Hypothalamus (tissue), 51 donors: Measurements from ENCODE around the gene ELOVL1.

ENCODE experiments used
- DNase-seq, 51 donors: peaks; one replicate each; lab custom pipeline; 2025; lab: John Stamatoyannopoulos, UW

ELOVL1 gene

GRCh38 chr1:43358746-43359693 is 8.8 kb downstream of the ELOVL1 start, which contains the start of gene CDC20:
Gene CDC20 (plus strand): TSS chr1:43358981. CDS start chr1:43359216, 235 bp downstream.
- DNase-seq, result peak; percentile 50 to 99 (median 93)

- DNase-seq, result peak in 4 of 51 donors; percentile 29 to 74 (median 54)
Measured at GRCh38 chr1:43358121-43358745, 9.6 kb downstream of the ELOVL1 start.

DNA sequence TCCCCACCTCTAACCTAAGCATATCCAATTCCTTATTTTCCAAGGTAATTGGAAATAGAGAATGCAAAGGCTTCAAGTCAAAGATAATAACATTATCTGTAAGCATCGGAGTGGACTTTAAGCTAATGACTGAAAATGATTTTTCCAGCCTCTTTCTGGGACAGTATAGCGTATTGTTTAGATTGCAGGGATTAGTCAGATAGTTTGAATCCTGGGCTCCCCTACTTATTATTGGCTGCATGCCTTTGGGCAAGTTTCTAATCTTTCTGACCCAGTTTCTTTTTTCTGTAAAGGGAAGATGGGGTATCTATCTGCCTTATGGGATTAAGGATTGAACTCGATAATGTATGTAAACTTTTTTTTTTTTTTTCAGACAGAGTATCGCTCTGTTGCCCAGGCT is 10.6 kb downstream of the ELOVL1 start:
- DNase-seq, result no peak

DNA sequence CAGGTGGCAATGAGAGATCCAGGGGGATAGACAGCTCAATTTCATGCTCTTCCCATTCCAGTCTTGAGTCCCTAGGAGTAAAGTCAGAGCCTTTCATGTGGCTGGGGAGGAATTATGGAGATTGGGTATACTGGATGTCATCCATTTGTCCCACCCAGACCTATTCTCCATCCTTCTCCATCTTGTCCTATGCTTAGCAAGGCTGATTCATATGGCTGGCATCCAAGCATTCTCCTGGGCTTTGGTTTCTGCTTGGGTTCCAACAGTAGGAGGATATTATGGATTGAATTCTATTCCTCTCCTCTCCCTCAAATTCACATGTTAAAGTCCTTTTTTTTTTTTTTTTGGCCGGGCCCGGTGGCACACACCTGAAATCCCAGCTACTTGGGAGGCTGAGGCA is 12.9 kb downstream of the ELOVL1 start:
- DNase-seq, result no peak

DNA sequence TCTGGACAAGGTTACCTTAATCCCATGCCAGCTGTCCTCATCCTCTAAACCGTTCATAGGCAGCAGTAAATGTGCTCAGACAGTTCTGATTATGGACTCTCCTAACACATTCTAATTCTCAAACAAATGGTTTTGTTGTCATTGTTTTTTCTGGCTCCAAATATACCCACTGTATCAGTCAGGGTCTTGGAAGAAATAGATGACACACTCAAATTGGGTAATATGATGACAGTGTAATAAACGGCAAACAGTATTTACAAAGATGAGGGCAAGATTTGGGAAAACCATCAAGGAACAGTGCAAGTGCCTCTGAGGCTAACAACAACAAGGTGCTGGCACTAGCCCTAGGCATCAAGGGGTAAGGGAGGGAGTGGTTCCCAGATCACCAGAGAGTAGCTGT is 13.3 kb downstream of the ELOVL1 start:
- DNase-seq, result no peak

DNA sequence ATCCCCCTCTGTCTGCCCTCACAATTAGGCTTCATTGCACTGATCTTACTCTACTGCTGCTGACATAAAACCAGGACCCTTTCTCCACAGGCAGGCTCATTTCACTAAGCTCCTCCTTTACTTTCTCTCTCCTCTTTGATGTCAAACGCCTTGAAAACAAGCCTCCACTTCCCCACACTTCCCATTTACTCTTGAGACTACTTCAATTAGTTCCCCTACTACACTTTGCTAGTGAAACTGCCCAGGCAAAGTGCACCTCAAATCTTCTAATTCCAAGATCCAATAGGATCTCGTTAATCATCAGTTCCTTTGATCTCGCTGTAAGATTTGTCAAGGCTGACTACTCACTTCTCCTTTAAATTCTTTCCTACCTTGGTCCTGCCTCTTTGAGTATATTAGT is 14.9 kb downstream of the ELOVL1 start:
- no peak for DNase-seq

DNA sequence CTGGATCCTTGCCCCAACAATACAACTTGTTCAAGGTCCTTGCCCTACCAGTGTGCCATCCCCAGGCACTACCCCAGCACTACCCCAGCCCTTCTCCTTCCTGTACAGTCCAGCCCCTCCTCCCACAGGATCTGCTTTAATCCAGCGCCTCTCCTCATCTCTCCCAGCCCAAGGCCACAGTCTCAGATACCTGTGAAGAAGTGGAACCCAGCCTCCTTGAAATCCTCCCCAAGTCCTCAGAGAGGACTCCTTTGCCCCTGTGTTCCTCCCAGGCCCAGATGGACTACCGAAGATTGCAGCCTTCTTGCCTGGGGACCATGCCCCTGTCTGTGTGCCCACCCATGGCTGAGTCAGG is 15.5 kb downstream of the ELOVL1 start:
- no peak for DNase-seq

DNA sequence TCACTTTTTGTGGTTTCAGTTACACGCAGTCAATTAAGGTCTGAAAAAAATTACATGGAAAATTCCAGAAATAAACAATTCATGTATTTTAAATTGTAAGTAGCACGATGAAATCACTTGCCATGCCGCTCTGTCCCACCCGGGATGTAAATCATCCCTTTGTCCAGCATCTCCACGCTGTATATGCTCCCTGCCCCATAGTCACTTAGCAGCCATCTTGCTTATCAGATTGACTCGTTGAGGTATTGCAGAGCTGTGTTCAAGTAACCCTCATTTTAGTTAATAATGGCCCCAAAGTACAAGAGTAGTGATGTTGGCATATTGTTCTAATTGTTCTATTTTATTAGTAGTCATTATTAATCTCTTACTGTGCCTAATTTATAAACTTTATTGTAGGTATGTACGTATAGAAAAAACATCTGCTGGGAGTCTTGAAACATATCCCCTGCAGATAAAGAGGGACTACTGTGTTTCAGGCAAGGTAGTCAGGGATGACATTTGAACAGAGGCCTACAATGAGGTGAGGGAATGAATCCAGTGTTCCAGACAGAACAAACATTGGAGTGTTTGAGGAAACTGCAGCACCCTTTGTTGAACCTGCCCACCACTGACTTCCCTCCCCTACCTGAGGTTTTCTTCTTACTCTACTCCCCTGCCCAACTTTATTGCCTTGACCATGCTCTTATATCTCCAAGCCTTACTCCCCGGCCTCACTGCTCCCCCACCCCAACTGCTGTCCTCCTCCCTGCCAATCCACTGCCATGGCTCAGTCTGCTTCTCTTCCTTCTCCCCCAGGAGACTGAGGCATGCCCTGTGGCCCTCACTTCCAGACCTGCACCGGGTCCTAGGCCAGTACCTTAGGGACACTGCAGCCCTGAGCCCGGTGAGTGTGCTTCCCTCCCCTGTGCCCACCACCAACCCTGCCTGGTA is 16.1 kb downstream of the ELOVL1 start:
- DNase-seq, result no peak

- no peak for DNase-seq
Measured at GRCh38 chr1:43350976-43351375, 16.8 kb downstream of the ELOVL1 start.

- DNase-seq, result peak in 3 of 51 donors; percentile 36 to 68 (median 42)
Measured at GRCh38 chr1:43349594-43350306, 18.1 kb downstream of the ELOVL1 start.

DNA sequence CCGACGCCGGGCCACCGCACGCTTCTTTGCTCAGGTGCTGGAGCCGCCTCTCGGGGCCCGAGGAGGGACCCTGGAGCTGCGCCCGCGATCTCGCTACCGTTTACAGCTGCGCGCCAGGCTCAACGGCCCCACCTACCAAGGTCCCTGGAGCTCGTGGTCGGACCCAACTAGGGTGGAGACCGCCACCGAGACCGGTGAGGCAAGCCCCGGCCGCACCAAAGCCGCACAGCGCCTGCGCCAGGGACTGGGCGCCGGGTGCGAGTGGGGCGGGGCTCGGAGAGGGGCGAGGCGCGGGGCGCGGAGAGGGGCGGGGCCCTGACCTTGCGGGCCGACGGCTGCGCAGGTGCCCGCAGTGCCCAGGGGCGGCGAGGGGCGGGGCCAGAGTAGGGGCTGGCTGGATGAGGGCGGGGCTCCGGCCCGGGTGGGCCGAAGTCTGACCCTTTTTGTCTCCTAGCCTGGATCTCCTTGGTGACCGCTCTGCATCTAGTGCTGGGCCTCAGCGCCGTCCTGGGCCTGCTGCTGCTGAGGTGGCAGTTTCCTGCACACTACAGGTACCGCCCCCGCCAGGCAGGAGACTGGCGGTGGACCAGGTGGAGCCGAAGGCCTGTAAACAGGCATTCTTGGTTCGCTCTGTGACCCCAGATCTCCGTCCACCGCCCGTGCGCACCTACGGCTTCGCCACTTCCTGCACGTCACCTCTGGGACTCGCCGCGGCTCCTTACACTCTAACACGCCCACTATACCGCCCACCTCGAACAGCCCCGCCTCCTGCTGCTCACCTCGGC is 18.8 kb downstream of the ELOVL1 start:
- peak in 43 of 51 donors; percentile 16 to 80 (median 54) for DNase-seq

DNA sequence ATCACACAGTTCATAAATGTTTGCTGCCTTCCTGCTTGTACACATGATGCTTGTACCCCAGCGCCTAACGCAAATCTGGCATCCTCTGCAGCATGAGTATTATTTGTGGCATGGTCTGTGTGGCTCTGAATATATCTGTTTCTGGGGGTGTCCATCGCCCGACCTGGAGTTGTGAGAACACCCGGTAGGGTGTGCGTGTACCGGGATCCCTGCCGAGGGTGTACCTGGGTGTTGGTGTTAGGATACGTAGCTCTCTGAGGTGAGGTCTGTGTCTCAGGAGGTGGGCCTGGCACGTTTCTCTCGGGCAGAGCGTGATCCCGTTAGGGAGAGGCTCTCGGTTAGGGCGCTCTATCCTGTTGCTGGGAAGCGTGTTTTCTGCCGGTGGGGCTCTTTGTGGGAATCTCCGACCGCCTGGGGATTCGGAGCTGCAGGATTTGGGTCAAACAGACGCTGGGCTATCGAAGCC is 19.4 kb downstream of the ELOVL1 start:
- peak in 11 of 51 donors; percentile 26 to 76 (median 52) for DNase-seq

- no peak for DNase-seq
Measured at GRCh38 chr1:43346636-43347035, 21.2 kb downstream of the ELOVL1 start.

DNA sequence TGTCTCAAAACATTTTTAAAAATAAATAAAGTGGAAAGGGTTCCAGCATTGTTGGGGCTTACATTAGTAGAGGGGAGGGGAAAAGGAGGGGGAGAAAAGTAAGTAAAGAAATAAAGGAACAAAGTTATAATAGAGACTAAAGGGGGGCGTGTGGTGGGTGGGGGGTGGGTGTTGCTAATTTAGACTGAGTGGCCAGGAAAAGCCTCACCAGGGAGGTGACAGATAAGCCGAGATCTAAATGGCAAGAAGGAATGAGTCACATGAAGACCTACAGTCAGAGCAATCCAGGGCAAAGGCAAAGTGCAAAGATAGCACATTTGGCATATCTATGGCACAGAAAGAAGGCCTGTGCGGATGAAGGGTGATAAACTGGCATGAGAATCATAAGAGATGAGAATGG is 22.7 kb downstream of the ELOVL1 start:
- DNase-seq, result no peak

GRCh38 chr1:43344267-43344850 is 23.5 kb downstream of the ELOVL1 start:
- no peak for DNase-seq

- no peak for DNase-seq
Measured at GRCh38 chr1:43340559-43340958, 27.3 kb downstream of the ELOVL1 start.

DNA sequence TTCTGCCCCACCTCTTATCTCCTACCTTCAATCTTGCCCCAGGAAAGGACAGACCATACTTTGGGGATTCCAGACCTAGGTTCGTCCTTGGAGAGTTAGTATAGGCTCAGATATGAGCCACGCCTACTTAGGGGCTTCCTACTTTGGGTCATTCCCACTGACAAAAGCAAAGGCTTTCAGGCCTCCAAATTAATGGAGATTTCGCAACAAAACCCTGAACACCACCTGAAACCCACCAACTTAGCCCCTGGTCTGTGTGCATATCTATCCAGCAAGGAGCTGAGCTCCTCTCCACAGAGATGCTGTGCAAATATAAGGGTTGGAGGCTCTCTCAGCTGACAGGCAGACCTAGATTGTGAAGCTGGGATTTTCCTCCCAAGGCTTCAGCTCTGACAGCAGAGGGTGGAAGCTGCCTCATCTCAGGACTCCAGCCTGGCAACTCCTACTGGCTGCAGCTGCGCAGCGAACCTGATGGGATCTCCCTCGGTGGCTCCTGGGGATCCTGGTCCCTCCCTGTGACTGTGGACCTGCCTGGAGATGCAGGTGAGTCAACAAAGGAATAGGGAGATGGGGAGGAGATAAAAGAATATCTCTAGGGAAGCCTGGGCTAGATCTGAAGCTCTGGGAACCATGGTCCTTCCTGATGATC is 28.1 kb downstream of the ELOVL1 start:
- no peak for DNase-seq

DNA sequence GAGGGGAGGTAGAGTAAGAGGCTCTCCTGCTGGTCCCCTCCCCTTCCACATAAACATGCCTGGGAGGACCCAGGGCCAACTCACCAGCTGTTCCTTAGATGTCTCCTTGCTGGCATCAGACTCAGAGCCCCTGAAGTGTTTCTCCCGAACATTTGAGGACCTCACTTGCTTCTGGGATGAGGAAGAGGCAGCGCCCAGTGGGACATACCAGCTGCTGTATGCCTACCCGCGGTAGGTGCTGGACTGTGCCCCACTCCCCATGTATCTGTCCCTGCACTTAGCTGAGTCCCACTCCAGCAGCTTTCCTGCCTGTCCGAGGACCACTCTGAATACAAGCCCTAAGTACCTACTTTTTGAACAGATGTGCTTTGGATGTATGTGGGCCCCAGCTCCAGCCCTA is 29.8 kb downstream of the ELOVL1 start:
- DNase-seq, result no peak
